HepG2 (cell line): Measurements from ENCODE around the gene KCTD16.

Experiments
- CTCF ChIP-seq: sonication (generic); formaldehyde crosslinking; IDR thresholded peaks from 2 replicates; pipeline ENCODE4 v1.5.0; 2020; ENCODE audit warnings: mild to moderate bottlenecking, missing genetic modification reagents, moderate library complexity
- MAFG ChIP-seq: sonication (generic); formaldehyde crosslinking; IDR thresholded peaks from 2 replicates; pipeline ENCODE4 v1.5.1; 2020; ENCODE audit warnings: mild to moderate bottlenecking, missing genetic modification reagents
- NR2C2 ChIP-seq: sonication (generic); formaldehyde crosslinking; IDR thresholded peaks from 2 replicates; pipeline ENCODE4 v1.4.0; 2020; ENCODE audit warnings: missing genetic modification reagents, mild to moderate bottlenecking, moderate library complexity, borderline replicate concordance
- SIX1 ChIP-seq: sonication (generic); formaldehyde crosslinking; IDR thresholded peaks from 2 replicates; pipeline ENCODE4 v1.4.0; 2020; ENCODE audit warnings: missing genetic modification reagents, borderline replicate concordance
- SMYD3 ChIP-seq: sonication (generic); formaldehyde crosslinking; IDR thresholded peaks from 2 replicates; pipeline ENCODE4 v1.8.1; 2023; ENCODE audit warnings: mild to moderate bottlenecking, missing genetic modification reagents
- ZNF761 ChIP-seq: sonication (generic); formaldehyde crosslinking; conservative IDR thresholded peaks from 2 replicates; pipeline ENCODE4 v1.4.0; 2020; ENCODE audit warnings: mild to moderate bottlenecking, missing genetic modification reagents

- no peak for TF ChIP-seq NR2C2 (CRISPR knock-in tag)
- no peak for TF ChIP-seq MAFG
- no peak for TF ChIP-seq SMYD3 (CRISPR knock-in tag)
- no peak for TF ChIP-seq SIX1 (CRISPR knock-in tag)
- no peak for TF ChIP-seq CTCF (CRISPR knock-in tag)
- no peak for TF ChIP-seq ZNF761
These were observed 248.0 kb downstream of the KCTD16 start for GRCh38 chr5:144418719-144419118.
